NCI-H748 (cell line): ENCODE measurements around the gene CCDC149.
A peak's percentile ranks its signal among the peaks of the same experiment; 100 is the strongest.

Experiments used
- DNase-seq: peaks from one replicate; lab custom pipeline; 2025; ENCODE audit not compliant: unreplicated experiment; lab: John Stamatoyannopoulos, UW

CCDC149 gene

DNA sequence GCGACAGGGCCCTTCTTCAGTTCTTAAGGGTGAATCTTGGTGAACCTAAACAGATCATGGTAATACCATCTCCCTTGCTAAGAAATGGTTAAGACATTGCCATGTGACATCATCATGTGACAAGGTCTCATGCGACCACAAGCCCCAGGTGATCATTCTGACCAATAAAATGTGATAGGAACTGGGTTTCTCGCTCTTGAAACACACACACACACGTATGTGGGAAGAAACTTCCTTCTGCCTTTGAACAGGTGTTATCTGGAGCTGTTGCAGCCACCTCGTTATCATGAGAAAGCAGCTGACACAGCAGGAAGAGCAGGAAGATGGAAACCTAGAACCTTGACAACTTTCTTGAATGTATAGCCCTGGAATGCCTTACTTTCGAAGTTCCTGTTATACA lies 107.3 kb downstream of the CCDC149 start:
- no peak for DNase-seq

DNA sequence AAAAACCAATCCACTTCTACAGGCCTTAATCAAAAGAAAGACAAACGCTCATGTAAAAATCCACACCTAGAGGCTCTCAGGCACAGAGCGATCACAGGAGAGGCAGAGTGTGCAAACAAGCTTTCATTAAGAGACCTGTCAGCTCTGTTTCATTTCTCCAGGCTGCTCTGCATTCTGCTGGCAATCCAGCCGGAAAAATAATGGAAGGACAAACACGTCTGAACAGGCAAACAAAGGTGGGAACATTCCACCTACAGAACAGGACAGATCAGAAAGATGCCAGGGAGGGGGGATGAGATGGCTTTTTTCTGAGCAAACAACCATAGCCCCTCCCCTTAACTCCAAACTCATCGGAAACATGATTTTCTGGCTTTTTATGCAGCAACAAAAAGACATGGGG lies 107.8 kb downstream of the CCDC149 start:
- DNase-seq: peak; percentile 66

DNA sequence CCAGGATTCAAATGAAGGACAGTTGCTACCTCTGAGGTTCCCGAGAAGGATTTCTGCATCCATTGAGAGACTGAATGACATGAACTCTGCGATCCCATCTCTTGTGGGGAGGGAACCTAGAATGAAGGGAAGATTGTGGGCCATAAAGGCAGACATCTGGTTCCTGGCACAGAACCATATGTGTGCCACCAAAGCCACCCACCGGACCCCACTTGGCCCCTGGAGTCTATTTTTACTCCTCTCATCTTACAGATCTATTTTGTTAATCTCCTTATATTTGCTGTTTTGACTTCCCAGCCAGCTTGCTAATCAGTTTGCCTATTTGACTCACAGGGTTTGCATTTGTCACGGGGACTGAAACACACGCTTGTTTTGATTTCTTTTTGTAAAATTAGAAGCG lies 110.2 kb downstream of the CCDC149 start:
- no peak for DNase-seq

DNA sequence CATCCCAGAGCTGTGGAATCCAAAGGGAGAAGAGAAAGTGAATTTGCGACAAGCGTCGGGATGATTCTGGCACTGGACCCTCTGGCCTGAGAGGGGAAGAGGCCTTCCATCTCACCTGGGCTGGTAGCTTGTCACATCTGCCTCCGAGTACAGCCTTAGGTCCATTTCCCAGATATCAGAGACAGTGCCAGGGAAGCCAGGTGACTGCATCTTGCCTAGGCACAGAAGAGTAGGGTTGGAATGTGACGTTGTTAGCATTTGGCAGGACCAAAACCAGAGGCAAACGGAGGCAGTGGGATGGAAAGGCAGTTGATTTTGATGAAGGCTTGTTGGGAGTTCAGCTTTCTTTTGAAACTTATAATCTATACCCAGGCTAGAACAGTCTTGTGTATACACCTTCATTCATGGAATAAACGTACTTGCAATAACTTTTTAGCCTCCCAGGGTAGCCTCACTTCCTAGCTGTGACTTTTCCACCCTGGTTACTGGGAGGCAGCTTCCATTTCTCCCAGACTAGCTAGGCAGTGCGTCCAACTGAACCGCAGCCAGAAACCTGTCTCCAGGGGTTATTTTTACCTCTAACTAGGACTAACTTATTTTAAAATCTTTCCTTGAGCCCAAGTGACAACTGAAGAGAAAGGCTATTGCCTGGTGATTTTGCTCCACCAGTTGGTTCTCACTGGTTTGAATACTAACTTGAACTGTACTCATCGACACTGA lies 111.5 kb downstream of the CCDC149 start:
- DNase-seq: no peak

DNA sequence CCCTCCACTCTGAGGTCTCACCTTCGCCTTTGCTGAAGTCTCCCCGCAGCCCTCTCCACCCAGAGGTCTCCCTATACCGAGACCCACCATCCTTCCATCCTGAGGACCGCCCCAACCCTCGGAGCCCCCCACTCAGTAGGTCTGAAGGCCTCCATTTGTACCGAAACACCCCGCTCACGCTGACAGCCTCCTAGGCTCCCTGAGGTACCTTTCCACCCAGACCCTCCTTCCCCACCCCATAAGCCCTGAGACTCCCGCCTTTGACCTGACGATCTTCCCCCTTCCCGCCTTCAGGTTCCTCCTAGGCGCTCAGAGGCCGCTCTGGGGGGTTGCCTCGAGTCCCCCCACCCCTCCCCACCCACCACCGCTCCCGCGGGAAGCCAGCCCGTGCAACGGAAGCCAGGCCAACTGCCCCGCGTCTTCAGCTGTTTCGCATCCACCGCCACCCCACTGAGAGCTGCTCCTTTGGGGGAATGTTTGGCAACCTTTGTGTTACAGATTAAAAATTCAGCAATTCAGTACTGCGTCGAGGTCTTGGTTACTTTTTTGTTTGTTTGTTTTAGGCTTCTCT lies 112.4 kb downstream of the CCDC149 start:
- no peak for DNase-seq

DNA sequence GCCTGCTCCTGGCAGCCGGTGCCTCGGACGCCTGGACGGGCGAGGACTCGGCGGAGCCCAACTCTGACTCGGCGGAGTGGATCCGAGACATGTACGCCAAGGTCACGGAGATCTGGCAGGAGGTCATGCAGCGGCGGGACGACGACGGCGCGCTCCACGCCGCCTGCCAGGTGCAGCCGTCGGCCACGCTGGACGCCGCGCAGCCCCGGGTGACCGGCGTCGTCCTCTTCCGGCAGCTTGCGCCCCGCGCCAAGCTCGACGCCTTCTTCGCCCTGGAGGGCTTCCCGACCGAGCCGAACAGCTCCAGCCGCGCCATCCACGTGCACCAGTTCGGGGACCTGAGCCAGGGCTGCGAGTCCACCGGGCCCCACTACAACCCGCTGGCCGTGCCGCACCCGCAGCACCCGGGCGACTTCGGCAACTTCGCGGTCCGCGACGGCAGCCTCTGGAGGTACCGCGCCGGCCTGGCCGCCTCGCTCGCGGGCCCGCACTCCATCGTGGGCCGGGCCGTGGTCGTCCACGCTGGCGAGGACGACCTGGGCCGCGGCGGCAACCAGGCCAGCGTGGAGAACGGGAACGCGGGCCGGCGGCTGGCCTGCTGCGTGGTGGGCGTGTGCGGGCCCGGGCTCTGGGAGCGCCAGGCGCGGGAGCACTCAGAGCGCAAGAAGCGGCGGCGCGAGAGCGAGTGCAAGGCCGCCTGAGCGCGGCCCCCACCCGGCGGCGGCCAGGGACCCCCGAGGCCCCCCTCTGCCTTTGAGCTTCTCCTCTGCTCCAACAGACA lies 113.1 kb downstream of the CCDC149 start:
- no peak for DNase-seq

DNA sequence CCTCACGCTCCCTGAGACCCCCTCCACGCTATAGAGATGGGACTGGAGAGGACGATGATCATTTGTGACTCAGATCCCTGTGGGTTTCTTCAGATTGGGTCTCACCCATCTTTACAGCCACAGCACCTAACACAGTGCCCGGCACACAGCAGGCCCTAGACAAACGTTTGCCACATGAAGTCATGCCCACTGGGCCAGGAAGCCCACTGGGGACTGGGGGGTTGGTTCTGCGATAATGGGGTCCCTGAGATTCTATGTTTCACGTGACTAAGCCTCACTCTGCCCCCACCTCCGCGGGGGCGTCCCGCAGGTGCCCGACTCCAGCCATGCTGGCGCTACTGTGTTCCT lies 113.7 kb downstream of the CCDC149 start:
- no peak for DNase-seq

DNA sequence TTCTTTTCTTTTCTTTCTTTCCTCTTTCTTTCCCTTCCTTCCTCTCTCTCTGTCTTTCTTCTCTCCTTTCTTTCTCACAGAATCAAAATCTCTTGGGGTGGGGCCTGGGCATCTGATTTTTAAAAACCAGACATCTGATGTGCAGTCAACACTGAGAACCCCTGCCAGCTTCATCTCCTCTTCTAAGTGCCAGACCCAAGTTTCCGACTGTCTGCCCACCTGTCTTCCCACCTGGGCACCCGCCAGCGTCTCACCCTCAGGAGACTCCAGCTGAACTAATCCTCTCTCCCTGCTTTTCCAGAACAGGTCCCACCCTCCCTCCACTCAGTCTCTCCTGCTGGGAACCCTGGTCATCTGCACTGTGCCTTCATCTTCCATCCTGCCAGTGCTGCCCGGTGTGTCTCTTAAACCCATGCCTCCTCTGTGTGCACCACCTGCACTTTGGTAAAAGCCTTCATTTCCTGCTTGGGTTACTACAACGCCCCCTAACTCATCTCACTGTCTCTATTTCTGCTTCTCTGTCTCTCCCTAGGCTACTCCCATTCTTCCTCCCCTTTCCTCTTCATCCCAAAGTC lies 114.7 kb downstream of the CCDC149 start:
- DNase-seq: no peak

DNA sequence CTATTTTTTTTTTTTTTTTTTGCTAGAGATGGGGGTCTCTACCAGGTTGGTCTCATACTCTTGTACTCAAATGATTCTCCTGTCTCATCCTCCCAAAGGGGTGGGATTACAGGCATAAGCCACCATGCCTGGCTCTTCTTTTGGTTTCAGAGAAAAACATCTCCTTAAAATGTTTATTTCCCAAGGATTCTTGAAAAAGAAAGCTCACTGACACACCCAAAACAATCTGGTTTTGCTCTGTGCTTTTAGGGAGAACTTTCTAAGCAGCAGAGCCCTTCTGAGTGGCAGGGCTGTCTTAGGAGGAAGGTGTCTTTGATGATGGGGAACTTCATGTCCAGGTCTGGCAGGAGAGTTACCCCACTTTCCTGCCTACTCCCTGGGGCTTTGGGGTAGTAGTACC lies 116.2 kb downstream of the CCDC149 start:
- no peak for DNase-seq

DNA sequence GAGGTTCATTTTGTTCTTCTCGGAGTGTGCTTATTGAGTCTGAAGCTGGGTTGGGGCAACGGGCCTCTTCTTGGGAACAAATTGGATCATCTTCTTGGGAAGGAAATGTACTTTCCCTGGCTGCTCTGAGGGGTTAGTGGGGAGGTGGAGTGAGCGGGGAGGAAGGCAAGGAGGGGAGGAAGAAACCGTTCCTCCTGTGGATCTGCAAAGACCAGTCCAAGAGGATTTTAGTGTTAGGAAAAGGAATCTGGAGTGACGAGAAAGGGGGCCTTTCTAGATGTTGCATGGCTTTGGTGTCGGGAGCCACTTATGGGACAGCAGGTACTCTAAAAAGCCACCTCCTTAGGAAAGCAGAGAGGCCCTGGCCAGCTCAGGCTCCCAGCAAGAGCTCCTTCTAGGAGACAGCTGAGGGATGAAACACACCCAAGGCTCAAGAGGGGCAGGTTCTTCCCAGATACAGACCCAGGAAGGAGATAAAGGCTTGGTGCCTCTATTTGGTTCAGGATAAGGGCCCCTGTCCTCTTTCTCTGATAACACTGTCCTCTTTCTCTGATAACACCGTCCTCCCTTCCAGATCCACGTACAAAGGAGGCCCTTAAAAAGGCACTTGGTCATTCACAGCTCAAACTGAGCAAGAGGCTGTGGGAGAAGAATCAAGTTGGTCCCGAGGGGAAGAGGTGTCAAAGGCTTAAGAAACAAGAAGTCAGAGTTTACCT lies 117.0 kb downstream of the CCDC149 start:
- no peak for DNase-seq

DNA sequence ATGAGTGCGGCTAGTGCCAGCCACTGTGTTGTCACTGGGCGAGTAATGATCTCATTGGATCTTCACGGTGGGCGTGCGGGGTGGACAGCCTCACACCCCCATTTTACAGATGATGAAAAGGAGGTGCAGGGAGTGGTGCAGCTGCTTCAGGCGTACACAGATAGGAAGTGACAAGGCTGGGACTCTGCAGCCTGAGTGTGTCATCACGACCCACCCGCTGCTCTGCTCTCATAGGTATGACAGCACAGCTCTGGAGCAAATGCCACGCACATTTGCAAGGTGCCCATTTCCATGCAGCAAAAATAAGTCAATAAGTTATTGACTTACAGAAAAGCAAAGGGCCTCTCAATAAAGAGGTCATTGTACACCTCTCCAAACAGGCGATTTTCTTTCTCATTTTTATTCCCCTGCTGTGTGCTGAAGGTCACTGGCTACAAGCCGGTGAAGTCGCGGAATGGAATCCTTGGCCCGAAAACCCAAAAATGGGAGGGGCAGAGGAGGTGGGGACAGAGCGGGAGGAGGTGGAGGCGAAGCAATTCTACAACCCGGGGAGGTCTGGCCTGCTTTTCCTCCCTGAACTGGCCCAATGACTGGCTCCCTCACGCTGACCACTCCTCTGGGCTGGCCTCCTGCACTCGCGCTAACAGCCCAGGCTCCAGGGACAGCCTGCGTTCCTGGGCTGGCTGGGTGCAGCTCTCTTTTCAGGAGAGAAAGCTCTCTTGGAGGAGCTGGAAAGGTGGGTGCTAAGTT lies 117.8 kb downstream of the CCDC149 start, which contains the start of gene SOD3:
SOD3 (plus strand) TSS at position 658 of the 750 bp plus-strand sequence. CDS start 3,949 bp downstream, outside the sequence.
- peak; percentile 38 for DNase-seq

DNA sequence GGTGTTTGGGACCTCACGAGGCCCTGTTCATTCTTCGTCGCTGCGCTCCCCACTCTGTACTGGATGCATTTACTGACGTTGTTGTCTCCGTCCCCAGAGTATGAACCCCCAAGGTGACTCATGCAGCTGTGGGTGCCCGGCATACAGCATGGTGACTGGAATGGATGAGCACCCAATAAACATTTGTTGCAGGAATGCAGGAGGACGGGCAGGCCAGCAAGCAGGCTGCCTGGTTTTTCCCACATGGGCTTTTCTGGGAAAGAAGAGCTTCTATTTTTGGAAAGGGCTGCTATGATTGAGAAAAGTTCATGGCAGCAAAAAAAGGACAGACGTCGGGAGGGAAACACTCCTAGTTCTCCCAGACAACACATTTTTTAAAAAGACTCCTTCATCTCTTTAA lies 118.4 kb downstream of the CCDC149 start:
- DNase-seq: no peak

DNA sequence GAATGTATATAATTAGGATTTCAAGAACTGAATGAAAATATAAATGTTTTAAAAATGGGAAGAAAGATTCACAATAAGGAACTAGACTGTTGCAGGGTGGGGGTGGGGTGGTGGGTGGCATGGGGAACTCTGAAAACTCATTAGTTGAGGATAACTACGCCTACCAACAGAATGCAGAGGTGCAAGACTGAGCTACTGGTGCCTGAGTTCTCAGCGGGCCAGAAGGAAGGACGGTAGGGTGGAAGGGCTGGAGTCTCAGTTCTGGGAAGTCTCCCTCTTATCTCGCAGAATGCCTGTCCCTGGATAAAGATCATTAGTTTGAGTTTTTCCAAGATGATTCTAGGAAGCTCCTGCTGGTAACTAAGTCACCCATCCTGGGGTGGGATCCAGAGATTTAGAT lies 118.8 kb downstream of the CCDC149 start:
- no peak for DNase-seq

DNA sequence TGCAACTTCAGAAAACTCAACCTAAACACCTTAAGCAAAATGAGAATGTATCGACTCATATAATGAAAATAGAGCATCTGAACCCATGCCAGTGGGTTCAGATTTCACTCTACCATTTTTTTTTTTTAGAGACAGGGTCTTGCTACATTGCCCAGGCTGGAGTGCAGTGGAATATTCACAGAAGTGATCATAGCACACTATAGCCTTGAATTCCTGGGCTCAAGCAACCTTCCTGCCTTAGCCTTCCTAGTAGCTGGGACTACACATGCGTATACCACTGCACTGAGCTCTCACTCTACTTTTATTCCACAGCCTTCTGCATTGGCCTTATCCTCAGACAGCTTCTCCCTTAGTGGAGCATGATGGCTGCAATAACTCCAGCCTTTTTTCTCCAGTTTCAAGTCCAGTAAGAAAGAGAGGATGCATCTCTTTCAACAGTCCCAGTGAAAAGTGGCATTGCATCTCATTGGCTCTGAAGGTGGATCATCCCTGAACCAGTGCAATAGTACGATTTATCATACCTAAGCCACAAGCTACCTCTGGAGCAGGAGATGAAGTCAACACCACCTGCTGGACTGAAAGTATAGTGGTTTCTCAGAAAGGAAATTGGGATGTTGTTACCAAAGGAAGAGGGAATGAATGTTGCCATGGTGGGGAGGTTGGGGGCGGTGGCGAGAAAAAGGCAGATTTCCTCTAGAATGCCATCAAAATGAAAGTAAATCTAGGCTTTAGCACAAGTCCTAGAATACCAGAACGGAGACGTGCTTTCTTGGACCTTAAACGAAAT lies 119.4 kb downstream of the CCDC149 start:
- peak; percentile 1 for DNase-seq

DNA sequence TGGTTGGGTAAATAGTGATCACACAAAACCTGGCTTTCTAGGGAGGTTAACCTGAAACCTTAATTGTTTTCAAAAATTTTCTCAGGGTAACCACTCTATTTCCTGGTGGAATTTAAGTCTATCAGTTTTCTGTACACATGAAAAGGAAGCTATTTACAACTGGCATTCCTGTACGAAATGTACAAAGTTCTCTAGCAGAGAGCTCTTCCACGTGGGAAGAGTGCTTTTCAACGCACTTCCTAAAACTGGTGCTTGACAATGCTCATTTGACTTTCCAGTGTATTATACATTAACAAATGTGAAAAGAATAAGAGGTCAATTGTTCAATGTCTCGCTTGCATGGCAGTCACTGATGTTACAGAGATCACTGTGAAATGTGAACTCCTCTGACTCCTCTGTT lies 120.3 kb downstream of the CCDC149 start:
- DNase-seq: no peak

DNA sequence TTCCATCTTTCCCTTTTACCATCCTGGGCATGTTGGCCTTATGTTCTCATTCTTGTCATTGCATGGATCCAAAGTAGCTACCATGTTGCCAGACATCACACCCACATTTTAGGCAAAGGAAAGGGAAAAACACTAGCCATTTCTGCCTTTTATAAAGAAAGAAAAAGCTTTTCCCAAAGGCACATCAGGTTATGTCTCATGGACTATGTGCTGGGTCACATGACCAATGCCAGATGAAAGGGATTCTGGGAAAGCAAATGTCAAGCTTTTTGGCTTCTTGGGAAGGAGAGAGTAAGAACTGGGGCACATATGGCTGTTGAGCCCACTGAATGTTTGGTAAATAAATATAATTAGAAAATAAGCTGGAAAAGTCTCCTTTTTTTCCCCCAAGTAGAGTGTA lies 121.8 kb downstream of the CCDC149 start:
- DNase-seq: no peak

DNA sequence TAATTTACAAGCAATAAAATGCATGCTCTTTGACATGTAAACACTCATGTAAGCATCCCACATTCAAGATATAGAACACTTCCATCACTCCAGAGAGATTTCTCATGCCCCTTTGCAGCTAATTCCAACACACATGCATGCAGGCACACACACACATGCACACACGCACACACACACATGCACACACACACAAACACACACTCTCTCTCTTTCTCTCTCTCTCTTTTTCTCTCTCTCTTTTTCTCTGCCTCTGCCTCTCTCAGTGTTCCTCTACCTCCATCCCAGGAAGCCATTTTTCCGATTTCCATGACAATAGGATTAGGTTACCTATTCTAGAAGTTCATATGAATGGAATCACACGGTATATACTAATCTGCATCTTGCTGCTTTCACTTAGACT lies 129.3 kb downstream of the CCDC149 start:
- DNase-seq: no peak

DNA sequence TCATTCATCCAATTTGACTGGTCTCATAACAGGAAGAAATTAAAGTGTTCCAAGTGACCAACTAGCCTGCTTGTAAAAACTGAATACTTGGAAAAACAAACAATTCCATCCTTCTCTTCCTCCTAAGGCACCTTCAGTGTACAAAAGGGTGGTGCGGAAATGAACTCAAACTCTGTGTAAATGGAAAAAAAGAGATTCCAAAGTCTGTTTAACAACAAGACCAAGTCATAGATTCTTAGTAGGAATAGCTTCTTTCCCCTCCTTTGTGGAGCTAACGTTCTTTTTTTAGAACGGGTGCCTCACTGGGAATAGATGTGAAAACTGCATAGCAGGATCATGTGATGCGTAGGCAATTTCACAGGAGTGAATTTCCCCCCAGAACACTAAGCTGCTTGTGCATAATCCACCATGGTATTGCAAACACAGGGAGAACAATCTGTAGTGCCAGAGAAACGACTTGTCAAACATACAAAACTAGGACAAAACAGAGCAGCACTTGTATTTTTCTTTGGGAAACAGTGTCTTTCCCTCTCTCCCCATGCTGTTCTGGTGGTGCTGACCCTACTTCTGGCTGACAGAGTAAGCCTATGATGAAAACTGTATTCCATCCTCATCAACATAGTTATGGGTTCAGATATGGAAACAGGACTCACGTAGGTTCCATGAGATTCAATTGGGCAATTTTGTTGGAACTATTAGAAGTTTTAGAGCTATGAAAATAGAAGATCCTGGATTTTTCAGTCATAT lies 130.7 kb downstream of the CCDC149 start:
- DNase-seq: no peak

DNA sequence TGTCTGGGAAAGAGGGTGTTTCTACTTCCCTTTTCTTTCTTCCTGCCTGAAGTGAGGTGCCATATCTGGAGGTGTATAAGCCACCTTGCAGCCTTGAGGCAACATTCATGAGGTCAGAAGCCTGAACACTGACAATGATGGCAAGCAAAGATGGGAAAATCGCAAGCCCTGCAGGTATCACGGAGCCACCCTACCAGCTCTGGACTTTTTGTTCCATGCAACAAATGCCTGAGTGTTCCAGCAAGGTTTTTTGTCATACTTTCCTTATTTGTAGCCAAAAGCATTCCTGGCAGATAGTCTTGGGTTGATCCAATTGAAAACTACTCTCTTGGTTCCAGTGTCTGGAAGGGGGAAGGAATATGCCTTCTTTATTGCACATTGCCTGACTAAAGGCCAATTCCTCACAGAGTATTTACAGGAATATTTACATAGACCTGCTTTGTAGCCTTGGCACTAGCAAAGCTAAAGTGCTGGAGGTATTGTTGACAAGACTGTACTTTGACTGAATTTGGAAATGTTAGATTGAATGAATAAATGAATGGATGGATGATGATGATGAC lies 131.8 kb downstream of the CCDC149 start:
- no peak for DNase-seq
